Measurements from ENCODE around the gene ZNF440. TPM values are rescaled to one million over a fixed set of nuclear protein-coding genes. Genes with fewer than 3 reads are reported as not detected.
A peak's percentile ranks its signal among the peaks of the same experiment; 100 is the strongest.
"Not testable (repeated sequence)": the region's sequence is repeated elsewhere in the genome, so short reads cannot be mapped to it uniquely, and the experiment has no call there.

Gene ZNF440
- total RNA-seq, 1 experiment from 2014 or later: 19.6 TPM

GRCh38 chr19:11860721-11861120 lies 46.6 kb downstream of the ZNF440 start:
- H3K36me3 ChIP-seq (ENCODE audit: insufficient read depth, low read length): peaks cover 32% of the 10 kb centered on the region
- H3K9ac ChIP-seq (ENCODE audit: low read length): no peak overlapping the region
- peaks cover 18% of the 10 kb centered on the region for H3K9me3 ChIP-seq (ENCODE audit: low read length)
- H3K79me2 ChIP-seq (ENCODE audit: low read length): peaks cover 29% of the 10 kb centered on the region
- no peak overlapping the region for H2AFZ ChIP-seq (ENCODE audit: low read length)
- H3K4me1 ChIP-seq (ENCODE audit: low read length): no peaks in the 10 kb centered on the region
- H4K20me1 ChIP-seq (ENCODE audit: insufficient read depth, low read depth, low read length): no peaks in the 10 kb centered on the region
- H3K4me3 ChIP-seq (ENCODE audit: low read length): no peak overlapping the region
- no peak for DNase-seq
- no peak overlapping the region for H3K4me2 ChIP-seq (ENCODE audit: low read depth, low read length, poor library complexity, severe bottlenecking)
- H3K9me2 ChIP-seq (replicated peaks; ENCODE audit: insufficient read depth, low read length): no peaks in the 10 kb centered on the region
- no peak overlapping the region for H3K27ac ChIP-seq (ENCODE audit: low read length)
- no peaks in the 10 kb centered on the region for H3K27me3 ChIP-seq (ENCODE audit: low read length)

- no peak overlapping the region for H3K4me2 ChIP-seq (ENCODE audit: low read depth, low read length, poor library complexity, severe bottlenecking)
- H3K9ac ChIP-seq (ENCODE audit: low read length): no peak overlapping the region
- no peaks in the 10 kb centered on the region for H3K9me2 ChIP-seq (replicated peaks; ENCODE audit: insufficient read depth, low read length)
- no peaks in the 10 kb centered on the region for H3K27me3 ChIP-seq (ENCODE audit: low read length)
- H3K9me3 ChIP-seq (ENCODE audit: low read length): peaks cover 23% of the 10 kb centered on the region
- H2AFZ ChIP-seq (ENCODE audit: low read length): no peak overlapping the region
- H4K20me1 ChIP-seq (ENCODE audit: insufficient read depth, low read depth, low read length): no peaks in the 10 kb centered on the region
- peaks cover 32% of the 10 kb centered on the region for H3K36me3 ChIP-seq (ENCODE audit: insufficient read depth, low read length)
- no peak for DNase-seq
- H3K27ac ChIP-seq (ENCODE audit: low read length): no peak overlapping the region
- H3K79me2 ChIP-seq (ENCODE audit: low read length): peaks cover 27% of the 10 kb centered on the region
- no peak overlapping the region for H3K4me3 ChIP-seq (ENCODE audit: low read length)
- no peaks in the 10 kb centered on the region for H3K4me1 ChIP-seq (ENCODE audit: low read length)
Measured at GRCh38 chr19:11861301-11861700, 47.2 kb downstream of the ZNF440 start.

- H4K20me1 ChIP-seq (ENCODE audit: insufficient read depth, low read depth, low read length); H3K79me2 ChIP-seq (ENCODE audit: low read length); H2AFZ ChIP-seq (ENCODE audit: low read length); H3K9ac ChIP-seq (ENCODE audit: low read length); H3K9me2 ChIP-seq (replicated peaks; ENCODE audit: insufficient read depth, low read length); H3K4me3 ChIP-seq (ENCODE audit: low read length); DNase-seq; H3K27ac ChIP-seq (ENCODE audit: low read length); H3K4me2 ChIP-seq (ENCODE audit: low read depth, low read length, poor library complexity, severe bottlenecking); H3K4me1 ChIP-seq (ENCODE audit: low read length); H3K27me3 ChIP-seq (ENCODE audit: low read length): not testable (repeated sequence)
- peaks cover 40% of the 10 kb centered on the region for H3K9me3 ChIP-seq (ENCODE audit: low read length)
- H3K36me3 ChIP-seq (ENCODE audit: insufficient read depth, low read length): peaks cover 52% of the 10 kb centered on the region
Measured at GRCh38 chr19:11867766-11868165, 53.7 kb downstream of the ZNF440 start.

- no peaks in the 10 kb centered on the region for H3K4me1 ChIP-seq (ENCODE audit: low read length)
- H3K4me3 ChIP-seq (ENCODE audit: low read length): no peak overlapping the region
- H3K4me2 ChIP-seq (ENCODE audit: low read depth, low read length, poor library complexity, severe bottlenecking): no peak overlapping the region
- H2AFZ ChIP-seq (ENCODE audit: low read length): no peak overlapping the region
- no peak overlapping the region for H3K9ac ChIP-seq (ENCODE audit: low read length)
- H4K20me1 ChIP-seq (ENCODE audit: insufficient read depth, low read depth, low read length): no peaks in the 10 kb centered on the region
- no peaks in the 10 kb centered on the region for H3K9me2 ChIP-seq (replicated peaks; ENCODE audit: insufficient read depth, low read length)
- no peaks in the 10 kb centered on the region for H3K27me3 ChIP-seq (ENCODE audit: low read length)
- peaks cover 9% of the 10 kb centered on the region for H3K79me2 ChIP-seq (ENCODE audit: low read length)
- peaks cover 40% of the 10 kb centered on the region for H3K9me3 ChIP-seq (ENCODE audit: low read length)
- peaks cover 51% of the 10 kb centered on the region for H3K36me3 ChIP-seq (ENCODE audit: insufficient read depth, low read length)
- DNase-seq: no peak
- H3K27ac ChIP-seq (ENCODE audit: low read length): no peak overlapping the region
Measured at GRCh38 chr19:11868188-11868587, 54.1 kb downstream of the ZNF440 start.

GRCh38 chr19:11872624-11873023 lies 58.6 kb downstream of the ZNF440 start:
- H3K4me2 ChIP-seq (ENCODE audit: low read depth, low read length, poor library complexity, severe bottlenecking): no peak overlapping the region
- H3K27me3 ChIP-seq (ENCODE audit: low read length): no peaks in the 10 kb centered on the region
- peaks cover 20% of the 10 kb centered on the region for H3K36me3 ChIP-seq (ENCODE audit: insufficient read depth, low read length)
- no peaks in the 10 kb centered on the region for H3K79me2 ChIP-seq (ENCODE audit: low read length)
- no peak overlapping the region for H3K9ac ChIP-seq (ENCODE audit: low read length)
- no peak overlapping the region for H3K4me3 ChIP-seq (ENCODE audit: low read length)
- H3K27ac ChIP-seq (ENCODE audit: low read length): no peak overlapping the region
- H3K9me2 ChIP-seq (replicated peaks; ENCODE audit: insufficient read depth, low read length): no peaks in the 10 kb centered on the region
- H3K4me1 ChIP-seq (ENCODE audit: low read length): no peaks in the 10 kb centered on the region
- H4K20me1 ChIP-seq (ENCODE audit: insufficient read depth, low read depth, low read length): no peaks in the 10 kb centered on the region
- no peak overlapping the region for H2AFZ ChIP-seq (ENCODE audit: low read length)
- DNase-seq: no peak
- peaks cover 21% of the 10 kb centered on the region for H3K9me3 ChIP-seq (ENCODE audit: low read length)

- Histone ChIP-seq H3K36me3 (ENCODE audit: insufficient read depth, low read length) (peaks cover 9% of the 10 kb centered on the region), H3K4me2 (ENCODE audit: low read depth, low read length, poor library complexity, severe bottlenecking) (no peak overlapping the region)
Measured at GRCh38 chr19:11873762-11874161, 59.7 kb downstream of the ZNF440 start.

GRCh38 chr19:11879687-11880266 lies 65.7 kb downstream of the ZNF440 start:
- DNase-seq: peak; percentile 63
- not testable (repeated sequence) for H3K9ac ChIP-seq (ENCODE audit: low read length)

More at GRCh38 chr19:11873762-11874161, 59.7 kb downstream of the ZNF440 start:
- Histone ChIP-seq H4K20me1 (ENCODE audit: insufficient read depth, low read depth, low read length) (no peaks in the 10 kb centered on the region), H3K4me3 (ENCODE audit: low read length) (no peak overlapping the region), H2AFZ (ENCODE audit: low read length) (no peak overlapping the region), H3K9me2 (replicated peaks; ENCODE audit: insufficient read depth, low read length) (no peaks in the 10 kb centered on the region), H3K27me3 (ENCODE audit: low read length) (no peaks in the 10 kb centered on the region), H3K9me3 (ENCODE audit: low read length) (peaks cover 12% of the 10 kb centered on the region), H3K9ac (ENCODE audit: low read length) (no peak overlapping the region), H3K4me1 (ENCODE audit: low read length) (no peaks in the 10 kb centered on the region), H3K27ac (ENCODE audit: low read length) (no peak overlapping the region), H3K79me2 (ENCODE audit: low read length) (no peaks in the 10 kb centered on the region)
- DNase-seq: no peak

GRCh38 chr19:11880598-11880997 lies 66.5 kb downstream of the ZNF440 start:
- no peaks in the 10 kb centered on the region for H3K9me2 ChIP-seq (replicated peaks; ENCODE audit: insufficient read depth, low read length)
- peaks cover 6% of the 10 kb centered on the region; the same call in 1 of the 2 replicates for H3K9me3 ChIP-seq (ENCODE audit: low read length)
- H3K36me3 ChIP-seq (ENCODE audit: insufficient read depth, low read length): no peaks in the 10 kb centered on the region
- H4K20me1 ChIP-seq (ENCODE audit: insufficient read depth, low read depth, low read length): no peaks in the 10 kb centered on the region
- no peak overlapping the region for H2AFZ ChIP-seq (ENCODE audit: low read length)
- no peak overlapping the region for H3K9ac ChIP-seq (ENCODE audit: low read length)
- H3K4me3 ChIP-seq (ENCODE audit: low read length): no peak overlapping the region
- no peaks in the 10 kb centered on the region for H3K4me1 ChIP-seq (ENCODE audit: low read length)
- H3K79me2 ChIP-seq (ENCODE audit: low read length): no peaks in the 10 kb centered on the region
- H3K27me3 ChIP-seq (ENCODE audit: low read length): no peaks in the 10 kb centered on the region
- no peak overlapping the region for H3K4me2 ChIP-seq (ENCODE audit: low read depth, low read length, poor library complexity, severe bottlenecking)
- no peak for DNase-seq
- no peak overlapping the region for H3K27ac ChIP-seq (ENCODE audit: low read length)

More at GRCh38 chr19:11879687-11880266, 65.7 kb downstream of the ZNF440 start:
- H3K36me3 ChIP-seq (ENCODE audit: insufficient read depth, low read length); H3K27me3 ChIP-seq (ENCODE audit: low read length); H3K9me3 ChIP-seq (ENCODE audit: low read length); H2AFZ ChIP-seq (ENCODE audit: low read length); H3K9me2 ChIP-seq (replicated peaks; ENCODE audit: insufficient read depth, low read length); H3K4me3 ChIP-seq (ENCODE audit: low read length); H3K4me2 ChIP-seq (ENCODE audit: low read depth, low read length, poor library complexity, severe bottlenecking); H4K20me1 ChIP-seq (ENCODE audit: insufficient read depth, low read depth, low read length); H3K27ac ChIP-seq (ENCODE audit: low read length); H3K79me2 ChIP-seq (ENCODE audit: low read length); H3K4me1 ChIP-seq (ENCODE audit: low read length): not testable (repeated sequence)

Data from Karpas-422 (cell line).